HG03354 (cell line): ENCODE measurements around the gene SMG6.
A peak's percentile ranks its signal among the peaks of the same experiment; 100 is the strongest.
"Not testable (repeated sequence)": the region's sequence is repeated elsewhere in the genome, so short reads cannot be mapped to it uniquely, and the experiment has no call there.

Experiments used
- ATAC-seq: cut with Tn5 transposase; IDR thresholded peaks from one replicate; pipeline ENCODE4 v1.9.1; 2021; ENCODE audit warnings: mild to moderate bottlenecking; ENCODE audit not compliant: unreplicated experiment, poor library complexity, severe bottlenecking

SMG6 gene

GRCh38 chr17:2265166-2265565 is 38.4 kb downstream of the SMG6 start:
- ATAC-seq: not testable (repeated sequence)

- ATAC-seq: no peak
Measured at GRCh38 chr17:2264067-2264860, 39.3 kb downstream of the SMG6 start.

- no peak for ATAC-seq
Measured at GRCh38 chr17:2263183-2264066, 40.2 kb downstream of the SMG6 start.

GRCh38 chr17:2262135-2262587 is 41.4 kb downstream of the SMG6 start:
- no peak for ATAC-seq

GRCh38 chr17:2259769-2260536 is 43.6 kb downstream of the SMG6 start:
- ATAC-seq: peak; percentile 82

GRCh38 chr17:2258830-2259229 is 44.8 kb downstream of the SMG6 start:
- ATAC-seq: not testable (repeated sequence)

GRCh38 chr17:2253768-2254406 is 49.7 kb downstream of the SMG6 start:
- peak; percentile 75 for ATAC-seq

- no peak for ATAC-seq
Measured at GRCh38 chr17:2253362-2253761, 50.2 kb downstream of the SMG6 start.

GRCh38 chr17:2251098-2251497 is 52.5 kb downstream of the SMG6 start:
- no peak for ATAC-seq

GRCh38 chr17:2250140-2251095 is 53.2 kb downstream of the SMG6 start:
- ATAC-seq: no peak

GRCh38 chr17:2247005-2247404 is 56.6 kb downstream of the SMG6 start:
- ATAC-seq: no peak

- ATAC-seq: no peak
Measured at GRCh38 chr17:2244545-2245525, 58.8 kb downstream of the SMG6 start.

- no peak for ATAC-seq
Measured at GRCh38 chr17:2243953-2244352, 59.6 kb downstream of the SMG6 start.

- ATAC-seq: no peak
Measured at GRCh38 chr17:2241823-2242222, 61.8 kb downstream of the SMG6 start.

GRCh38 chr17:2240541-2240940 is 63.0 kb downstream of the SMG6 start:
- no peak for ATAC-seq

GRCh38 chr17:2239882-2240430 is 63.6 kb downstream of the SMG6 start:
- ATAC-seq: peak; percentile 81

GRCh38 chr17:2239170-2239551 is 64.4 kb downstream of the SMG6 start:
- ATAC-seq: no peak
